ENCODE results near the gene DDN. TPM values are rescaled to one million over a fixed set of nuclear protein-coding genes. Genes with fewer than 3 reads are reported as not detected.

Gene DDN
- total RNA-seq, 1 donor, result 0.09 TPM

DNA sequence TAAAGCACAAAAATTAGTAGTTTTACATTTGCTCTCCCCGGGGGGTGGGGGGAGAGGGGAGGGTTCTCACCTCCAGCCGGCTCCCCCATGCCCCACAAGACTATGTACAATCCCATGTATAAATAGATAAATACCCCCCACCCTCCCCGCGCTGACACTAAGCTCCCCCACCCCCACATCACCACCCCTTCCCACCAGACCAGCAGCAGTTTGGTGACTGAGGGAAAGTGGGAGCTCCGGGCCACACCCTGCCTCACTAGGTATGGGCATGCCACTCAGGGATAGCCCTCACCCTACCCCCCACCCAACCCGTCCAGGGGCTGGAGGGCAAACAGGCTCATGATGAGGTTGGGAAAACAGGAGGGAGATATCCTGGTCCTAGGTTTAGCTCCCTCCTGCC, 21.3 kb upstream of the DDN start:
- no peak for DNase-seq (ENCODE audit: low read depth)
- TF ChIP-seq, protein P1, sequence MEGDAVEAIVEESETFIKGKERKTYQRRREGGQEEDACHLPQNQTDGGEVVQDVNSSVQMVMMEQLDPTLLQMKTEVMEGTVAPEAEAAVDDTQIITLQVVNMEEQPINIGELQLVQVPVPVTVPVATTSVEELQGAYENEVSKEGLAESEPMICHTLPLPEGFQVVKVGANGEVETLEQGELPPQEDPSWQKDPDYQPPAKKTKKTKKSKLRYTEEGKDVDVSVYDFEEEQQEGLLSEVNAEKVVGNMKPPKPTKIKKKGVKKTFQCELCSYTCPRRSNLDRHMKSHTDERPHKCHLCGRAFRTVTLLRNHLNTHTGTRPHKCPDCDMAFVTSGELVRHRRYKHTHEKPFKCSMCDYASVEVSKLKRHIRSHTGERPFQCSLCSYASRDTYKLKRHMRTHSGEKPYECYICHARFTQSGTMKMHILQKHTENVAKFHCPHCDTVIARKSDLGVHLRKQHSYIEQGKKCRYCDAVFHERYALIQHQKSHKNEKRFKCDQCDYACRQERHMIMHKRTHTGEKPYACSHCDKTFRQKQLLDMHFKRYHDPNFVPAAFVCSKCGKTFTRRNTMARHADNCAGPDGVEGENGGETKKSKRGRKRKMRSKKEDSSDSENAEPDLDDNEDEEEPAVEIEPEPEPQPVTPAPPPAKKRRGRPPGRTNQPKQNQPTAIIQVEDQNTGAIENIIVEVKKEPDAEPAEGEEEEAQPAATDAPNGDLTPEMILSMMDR (IDR thresholded peaks at IDR 0.05; ENCODE audit: insufficient read depth, low read length), result no peak
- no peak overlapping the region for H3K4me3 ChIP-seq (ENCODE audit: low read depth, low read length)

DNA sequence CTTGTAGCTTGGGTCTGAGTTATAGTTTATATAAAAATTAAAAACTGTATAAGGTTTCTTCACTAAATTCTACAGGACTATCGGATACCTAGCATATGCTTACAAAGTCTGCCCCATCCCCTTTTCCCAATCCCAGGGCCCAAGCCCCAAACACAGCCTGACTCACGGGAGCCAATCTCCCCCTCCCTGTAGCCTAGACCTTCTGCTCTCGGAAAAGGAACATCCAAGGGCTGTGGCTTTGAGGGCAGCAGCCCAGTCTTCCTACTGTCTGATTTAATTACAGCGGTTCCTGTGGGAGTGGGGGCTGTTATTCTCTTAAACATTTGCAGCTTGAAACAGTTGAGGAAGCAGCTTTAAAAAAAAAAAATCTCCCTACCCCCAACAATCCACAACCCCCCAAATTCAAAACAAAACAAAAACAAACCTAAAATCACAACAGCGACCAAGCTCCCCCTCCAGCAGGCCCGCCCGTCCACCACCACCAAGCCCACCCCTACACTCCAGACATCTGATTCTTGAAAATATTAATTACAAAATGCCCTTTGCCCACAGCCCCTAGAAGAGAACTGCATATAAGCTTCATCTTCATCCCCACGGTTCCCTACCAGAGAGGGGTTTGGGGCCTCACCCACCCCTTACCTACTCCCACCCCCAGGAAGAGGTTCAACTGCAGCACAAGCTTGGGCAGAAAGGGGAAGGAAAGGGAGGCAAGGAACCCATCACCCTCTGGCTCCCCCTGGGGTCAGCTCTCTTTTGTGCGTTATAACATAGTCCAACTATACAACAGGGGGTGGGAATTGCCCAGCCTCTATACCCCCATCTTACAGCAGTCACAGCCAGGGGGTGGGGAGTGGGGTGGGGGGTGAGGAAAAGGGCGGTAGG, 20.5 kb upstream of the DDN start:
- TF ChIP-seq, protein P1 (IDR thresholded peaks at IDR 0.05; ENCODE audit: insufficient read depth, low read length), result peak; percentile 49
- H3K4me3 ChIP-seq (ENCODE audit: low read depth, low read length), result no peak overlapping the region
- DNase-seq (ENCODE audit: low read depth), result peak; percentile 35

DNA sequence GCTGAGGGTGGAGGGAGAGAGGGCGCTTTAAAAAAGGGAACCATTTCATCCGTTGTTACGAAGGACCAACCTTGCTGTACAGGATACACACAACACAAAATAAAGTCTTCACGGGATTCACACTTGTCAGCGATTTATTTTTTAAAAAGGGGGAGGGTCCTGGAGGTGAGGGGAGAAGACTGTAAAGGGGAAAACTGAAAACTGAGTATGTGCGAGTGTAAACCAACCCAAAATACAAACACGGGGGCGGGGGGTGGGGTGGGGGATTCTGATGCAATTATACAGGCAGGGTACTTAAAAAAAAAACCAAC, 19.9 kb upstream of the DDN start:
- H3K4me3 ChIP-seq (ENCODE audit: low read depth, low read length), result peak overlapping the region; percentile 74
- TF ChIP-seq, protein P1 (IDR thresholded peaks at IDR 0.05; ENCODE audit: insufficient read depth, low read length), result no peak
- DNase-seq (ENCODE audit: low read depth), result no peak

DNA sequence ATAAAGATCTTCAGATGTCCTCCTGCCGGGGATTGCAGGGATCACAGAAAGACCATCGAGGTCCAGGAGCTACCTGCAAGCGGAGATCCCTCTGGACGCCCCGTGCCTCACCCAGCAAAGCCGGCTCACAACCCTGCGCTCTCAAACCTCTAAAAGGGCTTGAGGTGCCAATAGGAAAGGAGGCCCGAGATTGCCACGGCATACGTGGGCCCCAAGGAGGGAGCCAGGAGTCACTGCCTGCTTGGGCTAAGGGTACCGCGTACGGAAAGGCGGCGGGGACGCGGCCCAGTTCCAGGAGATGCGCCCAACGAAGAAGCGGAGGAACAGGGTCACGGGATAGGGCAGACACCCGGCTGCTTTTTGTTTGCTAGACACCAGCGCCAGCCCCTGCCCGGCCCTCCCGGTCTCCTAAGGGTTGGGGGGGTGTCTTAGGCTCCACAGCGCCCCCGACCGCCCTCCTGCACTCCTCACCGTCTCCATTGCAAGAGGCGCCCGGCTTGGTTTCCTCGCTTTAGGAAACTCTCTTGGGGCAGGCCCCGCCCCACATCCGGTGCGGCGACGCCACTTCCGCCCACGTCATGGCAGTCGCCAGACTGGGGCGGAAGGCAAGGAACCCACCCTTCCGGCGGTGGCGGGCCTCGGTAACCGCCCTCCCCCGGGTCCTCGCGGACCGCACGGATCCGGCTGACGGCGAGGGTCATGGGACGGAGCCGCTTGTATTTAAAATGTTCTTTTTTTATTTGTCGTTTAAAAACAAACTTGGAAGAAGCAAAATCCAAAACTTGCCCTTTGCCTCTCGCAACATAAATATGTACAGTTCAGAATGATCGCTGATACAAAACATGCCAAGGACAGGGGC, 19.3 kb upstream of the DDN start, which contains the start of gene PRKAG1:
TSS of gene PRKAG1 (minus strand) at position 516 of the 859 bp plus-strand sequence. CDS start at position 480, 36 bp downstream.
- DNase-seq (ENCODE audit: low read depth), result peak; percentile 96
- H3K4me3 ChIP-seq (ENCODE audit: low read depth, low read length), result peak within 1 kb of the TSS; percentile 97
- TF ChIP-seq, protein P1 (IDR thresholded peaks at IDR 0.05; ENCODE audit: insufficient read depth, low read length), result peak; percentile 64

DNA sequence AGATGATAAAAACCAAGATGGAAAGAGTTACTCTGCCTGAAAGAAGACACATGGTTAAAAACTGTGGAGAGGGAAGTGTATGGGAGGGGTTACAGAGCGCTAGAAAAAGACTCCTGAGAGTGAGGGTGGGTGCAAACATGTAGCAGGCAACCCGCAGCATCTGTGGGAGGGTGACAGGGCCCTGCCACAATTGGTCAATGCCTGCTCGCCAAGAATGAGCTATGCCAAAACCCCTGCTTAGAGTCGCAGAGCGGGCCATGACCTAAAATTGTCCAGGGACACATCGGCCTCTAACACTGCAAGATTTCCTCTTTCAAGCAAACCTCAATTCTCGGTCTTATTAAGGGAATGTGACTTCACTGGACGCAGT, 18.7 kb upstream of the DDN start:
- peak overlapping the region; percentile 97 for H3K4me3 ChIP-seq (ENCODE audit: low read depth, low read length)
- no peak for DNase-seq (ENCODE audit: low read depth)
- TF ChIP-seq, protein P1 (IDR thresholded peaks at IDR 0.05; ENCODE audit: insufficient read depth, low read length), result no peak

DNA sequence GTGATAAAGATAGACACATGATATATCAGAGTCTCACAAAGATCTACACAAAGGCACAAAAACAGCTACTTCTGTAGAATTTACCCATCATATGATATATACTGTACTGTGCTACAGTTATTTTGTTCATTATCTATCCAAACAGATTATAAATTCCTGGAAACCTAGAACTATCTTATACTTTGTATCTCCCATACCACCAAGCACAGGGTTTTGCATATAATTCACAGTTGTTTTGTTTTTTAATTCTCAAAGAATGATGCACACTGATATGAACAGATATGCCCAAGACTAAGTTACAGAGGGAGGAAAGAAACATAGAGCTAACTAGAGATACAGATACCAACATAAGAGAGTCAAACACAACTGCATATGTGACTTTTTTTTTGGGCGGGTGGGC, 16.0 kb upstream of the DDN start:
- TF ChIP-seq, protein P1 (IDR thresholded peaks at IDR 0.05; ENCODE audit: insufficient read depth, low read length), result no peak
- DNase-seq (ENCODE audit: low read depth), result no peak
- no peak overlapping the region for H3K4me3 ChIP-seq (ENCODE audit: low read depth, low read length)
